Activated T-cell treated with anti-CD3 and anti-CD28 coated beads, Interleukin-2, amount 50 U/mL, for 1 hour (primary cell): ENCODE results near the gene DRC3.
"Not testable (repeated sequence)": the region's sequence is repeated elsewhere in the genome, so short reads cannot be mapped to it uniquely, and the experiment has no call there.

Source experiments
- DNase-seq: peaks from one replicate; pipeline ENCODE4 v3.0.0-alpha.2; 2020

DRC3 gene

GRCh38 chr17:17942846-17943245 lies 29.8 kb upstream of the DRC3 start:
- no peak for DNase-seq

GRCh38 chr17:17943281-17943984 lies 29.2 kb upstream of the DRC3 start:
- DNase-seq: no peak

GRCh38 chr17:17944242-17944641 lies 28.4 kb upstream of the DRC3 start:
- DNase-seq: no peak

DNA sequence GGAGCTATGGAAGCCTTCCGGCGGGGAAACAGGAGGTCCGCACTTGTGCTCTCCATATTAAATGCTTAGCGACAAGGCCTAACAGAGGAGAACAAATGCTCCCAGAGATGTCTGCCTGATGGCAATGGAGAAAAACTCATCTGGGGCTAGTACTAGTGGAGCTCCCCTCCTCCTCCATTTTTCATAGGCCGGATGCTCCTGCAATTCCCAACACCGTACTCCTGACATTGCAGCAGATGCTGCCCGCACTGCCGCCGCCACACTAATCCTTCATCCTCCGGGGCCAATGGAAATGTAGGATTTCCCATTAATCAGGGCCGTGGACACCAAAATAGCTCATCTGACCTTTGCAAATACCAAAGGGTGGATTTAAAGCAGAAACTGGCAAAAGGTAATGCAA lies 27.9 kb upstream of the DRC3 start:
- DNase-seq: no peak

GRCh38 chr17:17946093-17946492 lies 26.6 kb upstream of the DRC3 start:
- DNase-seq: no peak

GRCh38 chr17:17947309-17947708 lies 25.4 kb upstream of the DRC3 start:
- DNase-seq: no peak

- no peak for DNase-seq
These were observed 24.7 kb upstream of the DRC3 start for GRCh38 chr17:17947966-17948365.

GRCh38 chr17:17950347-17950746 lies 22.3 kb upstream of the DRC3 start:
- no peak for DNase-seq

DNA sequence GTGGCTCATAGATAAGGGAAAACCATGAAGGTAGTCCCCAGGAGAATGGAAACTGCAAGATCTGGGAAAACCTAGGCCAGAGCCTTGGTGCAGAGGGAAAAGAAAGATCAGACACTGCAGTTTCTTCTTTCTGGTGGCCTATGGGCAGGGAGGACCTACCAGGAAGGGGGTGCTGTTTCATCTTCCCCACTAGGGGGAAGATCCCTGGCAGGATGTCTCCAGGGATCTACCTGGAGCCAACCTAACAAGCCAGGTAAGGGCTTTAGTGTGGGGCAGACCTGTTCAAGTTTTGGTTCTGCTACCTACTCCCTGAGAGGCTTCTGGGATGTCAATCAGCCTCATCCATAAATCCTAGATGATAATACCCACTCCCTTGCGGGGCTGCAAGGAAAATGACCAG lies 21.9 kb upstream of the DRC3 start:
- no peak for DNase-seq

GRCh38 chr17:17951524-17951923 lies 21.1 kb upstream of the DRC3 start:
- no peak for DNase-seq

DNA sequence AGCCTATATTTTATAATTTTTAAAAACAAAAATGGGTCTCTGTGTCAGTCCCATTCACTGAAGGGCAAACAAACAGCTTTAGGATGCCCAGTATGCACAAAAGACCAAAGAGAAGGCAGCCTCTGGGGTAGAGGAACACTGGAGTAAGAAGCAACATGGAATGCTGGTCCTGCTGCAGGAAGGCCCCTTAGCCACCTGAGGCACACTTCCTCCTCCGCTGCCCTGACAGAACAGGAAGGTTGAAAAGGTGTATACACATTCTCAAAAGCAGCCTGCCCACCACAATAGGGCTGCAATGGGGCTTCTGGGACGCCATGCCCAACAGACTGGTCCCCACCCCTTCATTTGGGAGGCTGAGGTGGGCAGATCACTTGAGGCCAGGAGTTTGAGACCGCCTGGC lies 20.0 kb upstream of the DRC3 start:
- no peak for DNase-seq

GRCh38 chr17:17954079-17954478 lies 18.6 kb upstream of the DRC3 start:
- DNase-seq: no peak

DNA sequence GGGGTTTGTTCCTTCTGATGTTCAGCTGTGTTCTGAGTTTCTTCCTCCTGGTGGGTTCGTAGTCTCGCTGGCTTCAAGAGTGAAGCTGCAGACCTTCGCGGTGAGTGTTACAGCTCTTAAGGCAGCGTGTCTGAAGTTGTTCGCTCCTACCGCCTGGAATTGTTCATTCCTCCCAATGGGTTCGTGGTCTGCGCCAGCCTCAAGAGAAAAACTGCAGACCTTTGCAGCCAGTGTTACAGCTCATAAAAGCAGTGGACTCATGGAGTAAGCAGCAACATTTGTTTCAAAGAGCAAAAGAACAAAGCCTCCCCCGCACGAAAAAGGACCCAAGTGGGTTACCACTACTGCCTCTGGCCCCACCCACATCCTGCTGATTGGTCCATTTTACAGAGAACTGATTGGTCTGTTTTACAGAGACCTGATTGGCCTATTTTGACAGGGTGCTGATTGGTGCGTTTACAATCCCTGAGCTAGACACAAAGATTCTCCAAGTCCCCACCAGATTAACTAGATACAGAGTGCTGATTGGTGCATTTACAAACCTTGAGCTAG lies 16.8 kb upstream of the DRC3 start:
- DNase-seq: not testable (repeated sequence)

DNA sequence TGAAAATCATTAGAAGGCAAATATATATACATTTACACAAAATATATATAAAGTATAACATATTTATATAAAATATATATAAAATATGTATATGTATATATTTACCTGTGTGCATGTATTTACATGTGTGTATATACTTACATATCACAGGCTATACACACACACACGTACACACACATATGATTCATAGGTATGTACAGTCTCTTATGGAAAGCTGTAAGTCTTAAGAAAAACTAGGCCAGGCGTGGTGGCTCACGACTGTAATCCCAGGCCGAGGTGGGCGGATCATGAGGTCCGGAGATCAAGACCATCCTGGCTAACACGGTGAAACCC lies 15.1 kb upstream of the DRC3 start:
- DNase-seq: no peak

DNA sequence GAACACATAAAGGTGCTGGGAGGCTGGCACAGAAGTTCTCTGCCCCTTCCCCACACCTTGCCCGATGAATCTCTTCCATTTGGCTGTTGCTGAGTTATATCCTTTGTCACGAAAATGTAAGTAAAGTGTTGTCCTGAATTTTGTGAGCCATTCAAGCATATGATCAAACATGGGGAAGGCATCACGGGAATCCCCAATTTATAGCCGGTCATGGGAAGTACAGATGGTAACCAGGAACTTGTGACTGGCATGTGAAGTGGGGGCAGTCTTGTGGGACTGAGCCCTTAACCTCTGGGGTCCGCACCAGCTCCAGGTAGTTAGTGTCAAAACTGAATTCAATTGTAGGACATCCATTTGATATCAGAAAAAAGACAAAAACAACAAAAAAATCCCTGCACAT lies 13.7 kb upstream of the DRC3 start:
- DNase-seq: no peak

DNA sequence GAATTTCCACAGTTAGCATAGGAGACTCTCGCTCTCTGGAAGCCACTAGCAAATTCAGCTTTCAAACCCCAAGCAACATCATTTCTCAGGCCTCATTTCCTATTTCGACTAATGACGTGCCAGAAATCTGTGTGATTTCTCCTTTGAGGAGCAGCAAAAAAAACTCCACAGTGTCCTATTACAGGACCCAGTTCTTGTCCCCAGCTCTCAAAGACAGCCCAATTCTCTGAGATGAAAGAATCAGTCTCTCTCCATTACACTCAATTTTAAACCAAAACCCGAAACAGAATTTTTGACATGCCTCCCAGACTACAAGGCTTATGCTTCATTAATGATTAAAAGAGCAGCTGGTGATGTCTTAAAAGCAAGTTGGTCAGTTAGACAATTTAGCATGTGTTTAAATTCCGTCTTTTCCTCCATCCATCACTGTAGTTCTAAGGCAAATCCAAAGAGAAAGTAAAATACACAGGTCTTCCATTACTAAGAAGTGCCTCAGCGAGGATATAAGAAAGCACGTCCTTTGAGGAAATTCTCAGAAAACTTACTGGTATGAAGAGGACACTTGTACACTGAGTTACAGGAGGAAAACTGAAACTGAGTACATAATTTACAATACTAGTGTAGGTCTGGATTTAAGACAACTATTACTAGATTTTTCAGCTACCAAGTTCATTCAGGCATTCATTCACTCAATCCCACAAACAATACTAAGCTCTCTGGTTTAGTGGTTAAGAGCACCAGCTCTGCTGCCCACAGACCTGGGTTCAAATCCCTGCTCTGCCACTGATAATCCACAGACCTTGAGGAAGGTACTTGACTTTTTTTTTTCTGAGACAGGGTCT lies 12.9 kb upstream of the DRC3 start:
- no peak for DNase-seq

- DNase-seq: no peak
These were observed 12.1 kb upstream of the DRC3 start for GRCh38 chr17:17960500-17961030.

GRCh38 chr17:17963066-17963465 lies 9.6 kb upstream of the DRC3 start:
- no peak for DNase-seq

DNA sequence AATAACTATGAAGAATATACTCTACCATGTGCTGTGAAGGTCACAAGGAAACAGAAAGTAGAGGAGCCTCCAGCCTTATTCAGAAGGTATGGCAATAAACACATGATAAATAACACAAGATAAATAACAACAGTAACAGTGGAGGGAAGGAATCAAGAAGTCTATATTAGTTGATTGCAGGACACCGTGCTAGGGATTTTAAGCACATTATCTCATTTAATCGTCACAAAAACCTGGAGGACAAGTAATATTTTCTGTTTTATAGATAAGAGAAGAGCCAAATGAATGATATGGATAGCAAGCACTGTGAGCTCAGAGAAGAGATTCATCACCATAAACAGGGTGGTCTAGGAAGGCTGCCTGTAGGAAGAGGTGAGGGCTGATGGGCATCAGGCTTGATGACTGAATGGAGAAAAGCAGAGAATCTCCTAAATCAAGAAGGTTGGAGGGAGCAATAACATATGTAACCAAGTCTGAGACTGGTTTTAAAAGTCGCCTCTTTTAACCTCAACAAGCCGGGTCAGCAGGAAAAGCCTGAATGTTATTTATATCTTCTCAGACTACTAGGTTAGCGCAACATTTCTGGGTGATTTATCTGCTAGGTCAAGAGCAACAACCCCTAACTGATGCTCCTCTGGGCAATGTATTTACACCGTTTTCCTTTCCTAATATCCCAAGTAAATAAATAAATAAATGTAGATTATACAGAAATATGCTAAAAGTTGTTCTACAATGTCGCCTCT lies 8.8 kb upstream of the DRC3 start:
- no peak for DNase-seq

- no peak for DNase-seq
These were observed 8.0 kb upstream of the DRC3 start for GRCh38 chr17:17964710-17965109.

DNA sequence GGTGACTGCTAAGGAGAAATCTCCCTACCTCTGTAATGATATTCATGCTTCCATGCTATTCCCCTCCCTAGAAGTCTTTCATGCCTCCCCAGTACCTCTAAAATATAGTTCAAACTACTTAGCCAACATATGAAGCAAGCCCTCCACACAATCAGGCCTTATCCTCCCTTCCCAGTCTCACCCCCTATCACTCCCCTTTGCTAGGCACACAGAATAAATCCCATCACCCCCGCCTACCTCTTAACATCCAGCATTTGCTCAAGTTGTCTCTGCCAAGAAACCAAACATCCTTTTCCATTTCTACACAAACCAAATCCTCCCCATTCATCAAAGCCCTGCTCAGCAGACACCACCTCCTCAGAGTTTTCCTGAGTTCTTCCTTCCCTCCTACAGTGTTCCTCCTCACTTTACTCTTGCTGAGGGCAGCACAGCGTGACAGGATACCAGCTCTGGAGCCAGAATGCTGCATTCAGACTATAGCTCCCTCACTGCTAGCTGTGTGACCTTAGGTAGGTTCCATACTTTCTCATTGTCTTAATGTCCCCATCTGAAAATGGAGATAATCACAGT lies 7.4 kb upstream of the DRC3 start:
- no peak for DNase-seq

- no peak for DNase-seq
These were observed 6.3 kb upstream of the DRC3 start for GRCh38 chr17:17966399-17966798.
